ENCODE results near the gene FCHSD2. TPM values are rescaled to one million over a fixed set of nuclear protein-coding genes. Genes with fewer than 3 reads are reported as not detected.

Gene FCHSD2
- total and polyA plus RNA-seq, 9 of the 15 experiments (the other 6 are each of a cell fraction or from before 2014, with no cell fraction given) = 1.8 to 14.7 (median 6.4) TPM

- TF ChIP-seq HDAC8 (tag; IDR thresholded peaks at IDR 0.05) (0 out of 2 replicates have a peak, but pooled peaks have one; percentile 28), YY1 (IDR thresholded peaks at IDR 0.05; ENCODE audit: borderline replicate concordance in 1 of 3, control insufficient read depth in 1 of 3, extremely low read depth in 1 of 3, insufficient read depth in 3 of 3, insufficient read length in 1 of 3, insufficient replicate concordance in 2 of 3, low read depth in 1 of 3, low read length in 2 of 3) (peak in 1 of 3 experiments; percentile 36), FOXJ3 (CRISPR knock-in tag; IDR thresholded peaks at IDR 0.05) (no peak), ZNF766 (CRISPR knock-in tag; conservative IDR thresholded peaks at IDR 0.05) (peak; percentile 37; the same call in 1 of the 2 replicates), C11orf30 (IDR thresholded peaks at IDR 0.05; ENCODE audit: low read depth) (no peak), ZNF583 (CRISPR knock-in tag; IDR thresholded peaks at IDR 0.05) (0 out of 2 replicates have a peak, but pooled peaks have one; percentile 34), JUND (IDR thresholded peaks at IDR 0.05; ENCODE audit: borderline replicate concordance, low read depth, low read length) (no peak), JUND (tag; IDR thresholded peaks at IDR 0.05; ENCODE audit: borderline replicate concordance, low read depth, low read length) (no peak; the same call in 2 of the 3 replicates), L3MBTL2 (IDR thresholded peaks at IDR 0.05) (peak; percentile 84), ZBTB40 (IDR thresholded peaks at IDR 0.05) (peak; percentile 35; the same call in 1 of the 2 replicates), ZBTB40 (CRISPR knock-in tag; IDR thresholded peaks at IDR 0.05) (no peak), ZEB2 (IDR thresholded peaks at IDR 0.05) (peak; percentile 76), ZNF175 (CRISPR knock-in tag; IDR thresholded peaks at IDR 0.05; ENCODE audit: low read depth) (0 out of 2 replicates have a peak, but pooled peaks have one; percentile 22), KLF6 (CRISPR knock-in tag; IDR thresholded peaks at IDR 0.05; ENCODE audit: borderline replicate concordance) (peak; percentile 23; the same call in 1 of the 2 replicates), CTCF (IDR thresholded peaks at IDR 0.05 in 2 of 3, conservative IDR thresholded peaks at IDR 0.05 in 1 of 3; ENCODE audit: insufficient read depth in 2 of 3, low read depth in 1 of 3, low read length in 3 of 3) (peak; percentile 40 to 82 (median 63))
Measured at GRCh38 chr11:72787216-72788104, 354.7 kb downstream of the FCHSD2 start (continued).

All from K562 (cell line).